Measurements from ENCODE around the gene TGFBR1.

DNA sequence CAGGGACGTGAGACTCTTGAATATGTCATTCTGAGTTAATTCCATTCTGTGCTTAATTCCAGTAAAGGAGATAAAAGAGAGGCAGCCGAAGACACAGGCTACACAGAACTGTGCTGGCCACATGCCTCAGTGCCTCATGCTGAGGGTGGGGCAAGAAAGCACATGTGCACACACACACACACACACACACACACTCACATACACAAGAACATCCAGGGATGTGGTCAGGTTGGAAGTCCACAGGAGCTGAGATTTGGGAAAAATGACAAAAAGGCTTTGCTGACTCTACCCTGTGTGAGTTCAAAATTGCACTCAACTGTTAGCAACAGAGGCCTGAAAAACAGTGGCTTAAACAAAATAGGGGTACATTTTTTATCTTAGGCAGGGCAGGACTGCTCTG lies 76.3 kb downstream of the TGFBR1 start:
- TF ChIP-seq, protein P1, sequence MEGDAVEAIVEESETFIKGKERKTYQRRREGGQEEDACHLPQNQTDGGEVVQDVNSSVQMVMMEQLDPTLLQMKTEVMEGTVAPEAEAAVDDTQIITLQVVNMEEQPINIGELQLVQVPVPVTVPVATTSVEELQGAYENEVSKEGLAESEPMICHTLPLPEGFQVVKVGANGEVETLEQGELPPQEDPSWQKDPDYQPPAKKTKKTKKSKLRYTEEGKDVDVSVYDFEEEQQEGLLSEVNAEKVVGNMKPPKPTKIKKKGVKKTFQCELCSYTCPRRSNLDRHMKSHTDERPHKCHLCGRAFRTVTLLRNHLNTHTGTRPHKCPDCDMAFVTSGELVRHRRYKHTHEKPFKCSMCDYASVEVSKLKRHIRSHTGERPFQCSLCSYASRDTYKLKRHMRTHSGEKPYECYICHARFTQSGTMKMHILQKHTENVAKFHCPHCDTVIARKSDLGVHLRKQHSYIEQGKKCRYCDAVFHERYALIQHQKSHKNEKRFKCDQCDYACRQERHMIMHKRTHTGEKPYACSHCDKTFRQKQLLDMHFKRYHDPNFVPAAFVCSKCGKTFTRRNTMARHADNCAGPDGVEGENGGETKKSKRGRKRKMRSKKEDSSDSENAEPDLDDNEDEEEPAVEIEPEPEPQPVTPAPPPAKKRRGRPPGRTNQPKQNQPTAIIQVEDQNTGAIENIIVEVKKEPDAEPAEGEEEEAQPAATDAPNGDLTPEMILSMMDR (conservative IDR thresholded peaks at IDR 0.05; ENCODE audit: low read depth, low read length), result no peak
- TF ChIP-seq EZH2 (IDR thresholded peaks at IDR 0.05; ENCODE audit: low read length, unreplicated experiment), result no peak
- no peak for TF ChIP-seq EZH2phosphoT487 (IDR thresholded peaks at IDR 0.05; ENCODE audit: borderline replicate concordance, low read length)
